ENCODE data around the gene TREML4.
A peak's percentile ranks its signal among the peaks of the same experiment; 100 is the strongest.
"Not testable (repeated sequence)": the region's sequence is repeated elsewhere in the genome, so short reads cannot be mapped to it uniquely, and the experiment has no call there.

The TREML4 gene

DNA sequence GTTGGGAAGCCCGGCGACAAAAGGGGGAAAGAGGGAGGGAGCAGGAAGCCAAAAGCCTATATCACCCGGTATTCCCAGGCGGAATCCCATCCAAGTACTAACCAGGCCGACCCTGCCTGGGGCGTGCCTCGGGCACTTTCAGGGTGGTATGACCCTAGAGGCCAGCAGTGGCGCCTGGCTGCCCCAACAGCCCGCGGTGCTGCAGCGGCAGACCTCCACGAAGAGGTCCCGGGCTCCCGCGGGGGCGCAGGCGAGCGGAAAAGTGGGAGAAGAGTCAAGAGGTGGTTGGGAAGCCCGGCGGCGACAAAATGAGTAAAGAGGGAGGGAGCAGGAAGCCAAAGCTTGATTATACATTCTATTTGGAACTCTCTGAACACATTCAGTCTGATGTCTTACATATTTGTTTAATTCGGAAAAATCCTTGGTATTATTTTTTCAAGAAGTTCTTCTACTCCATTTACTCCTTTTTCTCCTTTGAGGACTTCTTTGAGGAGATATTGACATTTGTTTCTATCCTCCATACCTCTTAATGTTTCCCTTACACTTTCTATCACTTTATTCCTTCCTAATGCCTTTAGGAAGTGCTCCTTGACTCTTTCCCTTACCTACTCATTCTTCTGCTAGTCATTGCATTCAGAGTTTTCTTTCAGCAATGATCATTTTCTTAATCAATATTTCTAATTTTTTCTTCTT, 11.5 kb downstream of the TREML4 start:
- CTCF ChIA-PET = interaction anchor here (0.9 to 2.0 kb wide), 4 partner anchors 27 to 129 kb away, joined by 3 to 6 read pairs (median 4); no protein-coding TSS in a partner anchor
- H3K27ac ChIP-seq (ENCODE audit: extremely low read depth, low read depth, low read length) = no peak overlapping the region
- POLR2A ChIA-PET = no interaction called here

DNA sequence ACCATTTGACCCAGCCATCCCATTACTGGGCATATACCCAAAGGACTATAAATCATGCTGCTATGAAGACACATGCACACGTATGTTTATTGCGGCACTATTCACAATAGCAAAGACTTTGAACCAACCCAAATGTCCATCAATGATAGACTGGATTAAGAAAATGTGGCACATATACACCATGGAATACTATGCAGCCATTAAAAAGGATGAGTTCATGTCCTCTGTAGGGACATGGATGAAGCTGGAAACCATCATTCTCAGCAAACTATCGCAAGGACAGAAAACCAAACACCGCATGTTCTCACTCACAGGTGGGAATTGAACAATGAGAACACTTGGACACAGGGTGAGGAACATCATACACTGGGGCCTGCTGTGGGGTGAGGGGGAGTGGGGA, 18.4 kb downstream of the TREML4 start:
- H3K4me1 ChIP-seq (ENCODE audit: control insufficient read depth, insufficient read depth, low read length); POLR2A ChIA-PET; H3K9me3 ChIP-seq (ENCODE audit: control insufficient read depth, insufficient read depth, low read depth, low read length); H3K27ac ChIP-seq (ENCODE audit: extremely low read depth, low read depth, low read length); H3K4me3 ChIP-seq (ENCODE audit: low read depth, low read length); CTCF ChIA-PET; H3K36me3 ChIP-seq (ENCODE audit: control insufficient read depth in 2 of 2, insufficient read depth in 1 of 2, low read length in 2 of 2): not testable (repeated sequence)
- TF ChIP-seq, protein P1, sequence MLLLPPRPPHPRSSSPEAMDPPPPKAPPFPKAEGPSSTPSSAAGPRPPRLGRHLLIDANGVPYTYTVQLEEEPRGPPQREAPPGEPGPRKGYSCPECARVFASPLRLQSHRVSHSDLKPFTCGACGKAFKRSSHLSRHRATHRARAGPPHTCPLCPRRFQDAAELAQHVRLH (tag by site-specific recombination; IDR thresholded peaks at IDR 0.05) = 0 out of 2 replicates have a peak, but pooled peaks have one; percentile 31
- TF ChIP-seq, protein P2, sequence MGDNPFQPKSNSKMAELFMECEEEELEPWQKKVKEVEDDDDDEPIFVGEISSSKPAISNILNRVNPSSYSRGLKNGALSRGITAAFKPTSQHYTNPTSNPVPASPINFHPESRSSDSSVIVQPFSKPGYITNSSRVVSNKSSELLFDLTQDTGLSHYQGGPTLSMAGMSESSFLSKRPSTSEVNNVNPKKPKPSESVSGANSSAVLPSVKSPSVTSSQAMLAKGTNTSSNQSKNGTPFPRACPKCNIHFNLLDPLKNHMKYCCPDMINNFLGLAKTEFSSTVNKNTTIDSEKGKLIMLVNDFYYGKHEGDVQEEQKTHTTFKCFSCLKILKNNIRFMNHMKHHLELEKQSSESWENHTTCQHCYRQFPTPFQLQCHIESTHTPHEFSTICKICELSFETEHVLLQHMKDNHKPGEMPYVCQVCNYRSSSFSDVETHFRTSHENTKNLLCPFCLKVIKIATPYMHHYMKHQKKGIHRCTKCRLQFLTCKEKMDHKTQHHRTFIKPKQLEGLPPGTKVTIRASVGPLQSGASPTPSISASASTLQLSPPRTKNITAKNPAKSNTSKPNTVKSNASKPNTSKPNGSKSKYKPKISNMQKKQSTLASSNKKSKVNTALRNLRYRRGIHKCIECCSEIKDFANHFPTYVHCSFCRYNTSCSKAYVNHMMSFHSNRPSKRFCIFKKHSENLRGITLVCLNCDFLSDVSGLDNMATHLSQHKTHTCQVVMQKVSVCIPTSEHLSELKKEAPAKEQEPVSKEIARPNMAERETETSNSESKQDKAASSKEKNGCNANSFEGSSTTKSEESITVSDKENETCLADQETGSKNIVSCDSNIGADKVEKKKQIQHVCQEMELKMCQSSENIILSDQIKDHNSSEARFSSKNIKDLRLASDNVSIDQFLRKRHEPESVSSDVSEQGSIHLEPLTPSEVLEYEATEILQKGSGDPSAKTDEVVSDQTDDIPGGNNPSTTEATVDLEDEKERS (tag by site-specific recombination; IDR thresholded peaks at IDR 0.05) = peak; percentile 75; the same call in 1 of the 2 replicates
- TF ChIP-seq ZNF146 (tag by site-specific recombination; IDR thresholded peaks at IDR 0.05) = peak; percentile 91

More for the DNA sequence above, 11.5 kb downstream of the TREML4 start:
- TF ChIP-seq ZNF521 (tag by site-specific recombination; IDR thresholded peaks at IDR 0.05) (no peak), TRIM28 (IDR thresholded peaks at IDR 0.05; ENCODE audit: borderline replicate concordance, low read length) (no peak), OVOL3 (tag by site-specific recombination; IDR thresholded peaks at IDR 0.05) (no peak), OSR2 (tag by site-specific recombination; IDR thresholded peaks at IDR 0.05) (no peak), ZNF473 (tag by site-specific recombination; IDR thresholded peaks at IDR 0.05) (no peak), ZNF624 (tag by site-specific recombination; IDR thresholded peaks at IDR 0.05) (no peak), ZNF426 (tag by site-specific recombination; IDR thresholded peaks at IDR 0.05) (no peak), ZNF621 (tag by site-specific recombination; IDR thresholded peaks at IDR 0.05) (no peak), ZNF600 (tag by site-specific recombination; IDR thresholded peaks at IDR 0.05) (no peak), MYNN (tag by site-specific recombination; IDR thresholded peaks at IDR 0.05; ENCODE audit: borderline replicate concordance) (no peak), WT1 (tag by site-specific recombination; IDR thresholded peaks at IDR 0.05) (no peak), ZNF114 (tag by site-specific recombination; IDR thresholded peaks at IDR 0.05) (no peak), HOXC10 (CRISPR knock-in tag; IDR thresholded peaks at IDR 0.05) (no peak), ZBTB48 (tag by site-specific recombination; IDR thresholded peaks at IDR 0.05) (no peak)
- TF ChIP-seq, protein P3, sequence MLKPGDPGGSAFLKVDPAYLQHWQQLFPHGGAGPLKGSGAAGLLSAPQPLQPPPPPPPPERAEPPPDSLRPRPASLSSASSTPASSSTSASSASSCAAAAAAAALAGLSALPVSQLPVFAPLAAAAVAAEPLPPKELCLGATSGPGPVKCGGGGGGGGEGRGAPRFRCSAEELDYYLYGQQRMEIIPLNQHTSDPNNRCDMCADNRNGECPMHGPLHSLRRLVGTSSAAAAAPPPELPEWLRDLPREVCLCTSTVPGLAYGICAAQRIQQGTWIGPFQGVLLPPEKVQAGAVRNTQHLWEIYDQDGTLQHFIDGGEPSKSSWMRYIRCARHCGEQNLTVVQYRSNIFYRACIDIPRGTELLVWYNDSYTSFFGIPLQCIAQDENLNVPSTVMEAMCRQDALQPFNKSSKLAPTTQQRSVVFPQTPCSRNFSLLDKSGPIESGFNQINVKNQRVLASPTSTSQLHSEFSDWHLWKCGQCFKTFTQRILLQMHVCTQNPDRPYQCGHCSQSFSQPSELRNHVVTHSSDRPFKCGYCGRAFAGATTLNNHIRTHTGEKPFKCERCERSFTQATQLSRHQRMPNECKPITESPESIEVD (tag by site-specific recombination; IDR thresholded peaks at IDR 0.05) = no peak
- TF ChIP-seq, protein P4, sequence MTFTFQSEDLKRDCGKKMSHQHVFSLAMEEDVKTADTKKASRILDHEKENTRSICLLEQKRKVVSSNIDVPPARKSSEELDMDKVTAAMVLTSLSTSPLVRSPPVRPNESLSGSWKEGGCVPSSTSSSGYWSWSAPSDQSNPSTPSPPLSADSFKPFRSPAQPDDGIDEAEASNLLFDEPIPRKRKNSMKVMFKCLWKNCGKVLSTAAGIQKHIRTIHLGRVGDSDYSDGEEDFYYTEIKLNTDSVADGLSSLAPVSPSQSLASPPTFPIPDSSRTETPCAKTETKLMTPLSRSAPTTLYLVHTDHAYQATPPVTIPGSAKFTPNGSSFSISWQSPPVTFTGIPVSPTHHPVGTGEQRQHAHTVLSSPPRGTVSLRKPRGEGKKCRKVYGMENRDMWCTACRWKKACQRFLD (tag by site-specific recombination; IDR thresholded peaks at IDR 0.05) = no peak
- TF ChIP-seq, protein P1 (tag by site-specific recombination; IDR thresholded peaks at IDR 0.05) = no peak
- H3K4me1 ChIP-seq (ENCODE audit: control insufficient read depth, insufficient read depth, low read length) = no peaks in the 10 kb centered on the region
- H3K36me3 ChIP-seq (ENCODE audit: control insufficient read depth in 2 of 2, insufficient read depth in 1 of 2, low read length in 2 of 2) = no peaks in the 10 kb centered on the region
- H3K9me3 ChIP-seq (ENCODE audit: control insufficient read depth, insufficient read depth, low read depth, low read length) = no peaks in the 10 kb centered on the region
- H3K4me3 ChIP-seq (ENCODE audit: low read depth, low read length) = no peak overlapping the region
